K562 (cell line): ENCODE data around the gene DDR1. TPM values are rescaled to one million over a fixed set of nuclear protein-coding genes. Genes with fewer than 3 reads are reported as not detected.

ENCODE experiments used
- ATAC-seq: fragments of 200-7000 bp; cut with Tn5 transposase; 3 replicates; pipeline ENCODE4 v1.9.1; 2020; ENCODE audit warnings: moderate library complexity
- BruUV-seq: library from RNA; stranded (reverse); fragments of 400-500 nt; replicated peaks from 2 replicates; lab custom pipeline; 2021; lab: Mats Ljungman, UMichigan
- CTCF ChIA-PET: fragments of 300-600 bp; formaldehyde crosslinking; extraction: SDS; loops from one replicate; lab custom pipeline; 2021; ENCODE audit warnings: low intra/inter-chr PET ratio; lab: Yijun Ruan, JAX
- POLR2A ChIA-PET: fragments of 300-600, 350-650 bp; sonication (Branson Sonifier 250); formaldehyde crosslinking; extraction: SDS; loops from one replicate; lab custom pipeline; 2021; ENCODE audit warnings: antibody characterized with exemption, inconsistent platforms; lab: Yijun Ruan, JAX
- DNase-seq, 4 experiments: peaks; one replicate each; pipeline versions ENCODE4 v3.0.0 to v3.0.0-alpha.2; 2011 to 2018; ENCODE audit warnings: low spot score in 3 of 4, mixed read lengths in 3 of 4; ENCODE audit errors: extremely low read depth in 1 of 4
- FAIRE-seq: peaks from 2 replicates; lab custom pipeline; 2011; peaks lifted over from hg19 to GRCh38; lab: Jason Lieb, UNC
- H2AFZ ChIP-seq: 2 replicates; pipeline ENCODE4 v1.6.0; 2011; ENCODE audit warnings: low read depth, low read length, control low read depth, inconsistent platforms
- H3K27ac ChIP-seq: fragments of 200-600 bp; 3 replicates; pipeline ENCODE4 v1.8.0; 2011; ENCODE audit warnings: low read depth, mild to moderate bottlenecking, control low read depth, inconsistent platforms, low read length, moderate library complexity, mixed read lengths; ENCODE audit errors: extremely low read depth
- H3K27me3 ChIP-seq, 2 experiments: fragments of 300-600 bp in 1 of 2; 2 replicates in 1 of 2; 3 replicates in 1 of 2; pipeline versions ENCODE4 v1.6.0 to v1.8.0; 2011; ENCODE audit warnings: inconsistent platforms in 2 of 2, low read length in 2 of 2, mild to moderate bottlenecking in 1 of 2, mixed read lengths in 1 of 2, moderate library complexity in 1 of 2; ENCODE audit not compliant: control insufficient read depth in 2 of 2, insufficient read depth in 2 of 2
- H3K36me3 ChIP-seq: fragments of 300-600 bp; 3 replicates; pipeline ENCODE4 v1.8.0; 2011; ENCODE audit warnings: mild to moderate bottlenecking, low read length, inconsistent platforms; ENCODE audit not compliant: control insufficient read depth, insufficient read depth
- H3K4me1 ChIP-seq, 2 experiments: fragments of 200-600 bp in 1 of 2; replicated peaks in 1 of 2; 2 replicates in 1 of 2; 3 replicates in 1 of 2; pipeline versions ENCODE4 v1.5.1 to v1.8.0; 2011; ENCODE audit warnings: inconsistent platforms in 2 of 2, low read length in 2 of 2, mild to moderate bottlenecking in 1 of 2, mixed read lengths in 1 of 2, moderate library complexity in 1 of 2; ENCODE audit not compliant: control insufficient read depth in 2 of 2, insufficient read depth in 2 of 2
- H3K4me2 ChIP-seq: 2 replicates; pipeline ENCODE4 v1.6.1; 2011; ENCODE audit warnings: low read length, control low read depth, inconsistent platforms, mixed read lengths; ENCODE audit not compliant: insufficient read depth
- H3K4me3 ChIP-seq: fragments of 200-600 bp; sonication (generic), shearing (Covaris generic); 2 replicates; pipeline ENCODE4 v1.5.1; 2016; ENCODE audit warnings: control low read depth, inconsistent platforms
- H3K79me2 ChIP-seq: fragments of 200-600 bp; 3 replicates; pipeline ENCODE4 v1.8.0; 2011; ENCODE audit warnings: low read length, inconsistent platforms; ENCODE audit not compliant: control insufficient read depth, insufficient read depth
- H3K9ac ChIP-seq, 2 experiments: 2 replicates each; pipeline versions ENCODE4 v1.6.0 to v1.6.1; 2011; ENCODE audit warnings: low read depth in 2 of 2, low read length in 2 of 2, control low read depth in 1 of 2, inconsistent platforms in 1 of 2, mild to moderate bottlenecking in 1 of 2, mixed read lengths in 1 of 2; ENCODE audit not compliant: insufficient read depth in 1 of 2
- H3K9me1 ChIP-seq: one replicate; pipeline ENCODE4 v1.6.0; 2011; ENCODE audit warnings: inconsistent platforms, mild to moderate bottlenecking, low read length, moderate library complexity; ENCODE audit not compliant: control insufficient read depth, insufficient read depth
- H3K9me3 ChIP-seq: replicated peaks from 2 replicates; pipeline ENCODE4 v1.5.1; 2011; ENCODE audit warnings: low read depth, low read length, inconsistent platforms; ENCODE audit not compliant: control insufficient read depth, insufficient read depth
- H4K20me1 ChIP-seq: replicated peaks from 2 replicates; pipeline ENCODE4 v1.6.1; 2011; ENCODE audit warnings: low read length, inconsistent platforms, mixed read lengths; ENCODE audit not compliant: control insufficient read depth, insufficient read depth
- CEBPB ChIP-seq: fragments of 450-650 bp; IDR thresholded peaks from 2 replicates; pipeline ENCODE4 v1.6.1; 2016; ENCODE audit warnings: missing genetic modification characterization, missing compliant biosample characterization
- CEBPZ ChIP-seq: fragments of 150-350 bp; IDR thresholded peaks from 2 replicates; pipeline ENCODE4 v1.6.1; 2014; ENCODE audit warnings: low read depth, mild to moderate bottlenecking, low read length, borderline replicate concordance
- KLF10 ChIP-seq: fragments of 250-450 bp; sonication (Bioruptor Pico); IDR thresholded peaks from 2 replicates; pipeline ENCODE4 v1.6.1; 2021; ENCODE audit warnings: matching md5 sums
- LARP7 ChIP-seq: fragments of 450-650 bp; IDR thresholded peaks from 2 replicates; pipeline ENCODE4 v1.6.1; 2016
- MAFF ChIP-seq: IDR thresholded peaks from 2 replicates; pipeline ENCODE4 v1.6.1; 2012; ENCODE audit warnings: low read length, improper control_type of control experiment
- NCOR1 ChIP-seq: fragments of 450-650 bp; IDR thresholded peaks from 2 replicates; pipeline ENCODE4 v1.6.1; 2016; ENCODE audit warnings: mild to moderate bottlenecking, moderate library complexity
- NFXL1 ChIP-seq: fragments of 450-650 bp; formaldehyde crosslinking; IDR thresholded peaks from 2 replicates; pipeline ENCODE4 v1.4.0; 2021; ENCODE audit warnings: mild to moderate bottlenecking
- SP2 ChIP-seq: IDR thresholded peaks from 2 replicates; pipeline ENCODE4 v1.6.1; 2011; ENCODE audit warnings: mild to moderate bottlenecking, low read depth, low read length, moderate library complexity; ENCODE audit not compliant: poor library complexity, severe bottlenecking; ENCODE audit errors: extremely low read depth
- SRSF7 ChIP-seq: fragments of 200-400 bp; formaldehyde crosslinking; optimal IDR thresholded peaks from 2 replicates; pipeline ENCODE3; 2017; ENCODE audit warnings: mild to moderate bottlenecking, low read depth, low read length
- STAT6 ChIP-seq: sonication (generic); formaldehyde crosslinking; IDR thresholded peaks from 2 replicates; pipeline ENCODE4 v1.8.1; 2023; ENCODE audit warnings: mild to moderate bottlenecking, missing genetic modification reagents
- SUPT5H ChIP-seq: fragments of 450-650 bp; IDR thresholded peaks from 2 replicates; pipeline ENCODE4 v1.6.1; 2016
- TCF3 ChIP-seq: sonication (generic); formaldehyde crosslinking; IDR thresholded peaks from 2 replicates; pipeline ENCODE4 v1.4.0; 2020; ENCODE audit warnings: mild to moderate bottlenecking, missing genetic modification reagents
- TEAD4 ChIP-seq, 2 experiments: sonication (generic) in 1 of 2; formaldehyde crosslinking in 1 of 2; IDR thresholded peaks; 2 replicates each; pipeline versions ENCODE4 v1.6.1 to v1.8.0; 2012 to 2022; ENCODE audit warnings: borderline replicate concordance in 1 of 2, inconsistent platforms in 1 of 2, low read length in 1 of 2, mild to moderate bottlenecking in 1 of 2, missing genetic modification reagents in 1 of 2
- YBX1 ChIP-seq: fragments of 450-650 bp; IDR thresholded peaks from 2 replicates; pipeline ENCODE4 v1.7.1; 2016; ENCODE audit warnings: mild to moderate bottlenecking
- ZNF24 ChIP-seq: fragments of 450-650 bp; IDR thresholded peaks from 2 replicates; pipeline ENCODE4 v1.6.1; 2016
- ZNF384 ChIP-seq: IDR thresholded peaks from 2 replicates; pipeline ENCODE4 v1.6.1; 2012; ENCODE audit warnings: low read depth, low read length, improper control_type of control experiment
- ZNF707 ChIP-seq: fragments of 250-450 bp; sonication (Bioruptor Pico); conservative IDR thresholded peaks from 2 replicates; pipeline ENCODE4 v1.8.0; 2022; ENCODE audit warnings: inconsistent platforms, mild to moderate bottlenecking, moderate library complexity
- ZNF75A ChIP-seq: fragments of 450-650 bp; formaldehyde crosslinking; IDR thresholded peaks from 2 replicates; pipeline ENCODE4 v1.4.0; 2020; ENCODE audit warnings: mild to moderate bottlenecking
- ZNF764 ChIP-seq: fragments of 250-450 bp; sonication (Bioruptor Pico); IDR thresholded peaks from 2 replicates; pipeline ENCODE4 v1.4.0; 2020; ENCODE audit warnings: low read depth, mild to moderate bottlenecking, moderate library complexity
- WGBS: fragments of 100-300 bp; shearing (Covaris generic); methylation state at CpG from one replicate; pipeline ENCODE4 v1.1.6; 2016; ENCODE audit warnings: low coverage, mixed read lengths; ENCODE audit not compliant: insufficient coverage; ENCODE audit errors: missing lambda C conversion rate; 5-methylcytosine and 5-hydroxymethylcytosine counted together
- in situ Hi-C: fragments of 300-500 bp; cut with MboI; formaldehyde crosslinking; loops from 4 replicates; pipeline ENCODE4 v1.15.0; 2018; ENCODE audit warnings: inconsistent platforms, mixed read lengths
- intact Hi-C: fragments of 100-400 bp; cut with micrococcal nuclease; formaldehyde crosslinking; loops from 2 replicates; pipeline ENCODE4 v1.14.2; 2022
- polyA plus RNA-seq, 8 experiments: library from polyadenylated mRNA; depleted of rRNA in 4 of 8; stranded (reverse) in 5 of 8; unstranded in 3 of 8; fragments of >200 nt; fragmentation: Nextera tagmentation in 2 of 8; fragmentation: Illumina TruSeq in 1 of 8; extraction: Ambion mirVana in 2 of 8; extraction: Trizol in 1 of 8; gene quantifications; 2 replicates each; pipeline versions ENCODE4 v1.2.1 to v1.2.3, GENCODE V29; 2011 to 2014; ENCODE audit warnings: inconsistent platforms in 1 of 8, missing spikeins in 1 of 8
- total RNA-seq, 7 experiments: library from RNA; depleted of rRNA in 6 of 7; stranded (reverse); fragments of >200 nt in 6 of 7; fragmentation: Illumina TruSeq in 2 of 7; extraction: Trizol in 2 of 7; gene quantifications; 2 replicates each; pipeline versions ENCODE4 v1.2.1 to v1.2.3, GENCODE V29; 2011 to 2021; ENCODE audit warnings: low replicate concordance in 1 of 7

Gene DDR1
- total and polyA plus RNA-seq, 9 of the 15 experiments (the other 6 are each of a cell fraction or from before 2014, with no cell fraction given): 1.4 to 44.6 (median 12.2) TPM

- TF ChIP-seq SP2: no peak
- TF ChIP-seq KLF10 (CRISPR knock-in tag): no peak
- TF ChIP-seq TCF3: peak; percentile 41; the same call in 1 of the 2 replicates
- peak; percentile 37; the same call in 1 of the 2 replicates for TF ChIP-seq TEAD4 (IDR thresholded peaks at IDR 0.05; ENCODE audit: low read length)
- no peak for TF ChIP-seq TEAD4 (CRISPR knock-in tag; IDR thresholded peaks at IDR 0.05; ENCODE audit: borderline replicate concordance)
- TF ChIP-seq ZNF764 (CRISPR knock-in tag): no peak
Observed at GRCh38 chr6:30918670-30919069, 34.4 kb downstream of the DDR1 start (continued).

- no peak for DNase-seq
- TF ChIP-seq CEBPZ (no peak), NFXL1 (CRISPR knock-in tag) (no peak), LARP7 (no peak), SUPT5H (no peak), CEBPB (tag) (no peak), ZNF75A (CRISPR knock-in tag) (no peak), YBX1 (no peak), ZNF707 (CRISPR knock-in tag) (no peak), ZNF384 (no peak), STAT6 (no peak), NCOR1 (no peak), SRSF7 (no peak), ZNF24 (no peak), MAFF (no peak)
Observed at GRCh38 chr6:30922447-30922852, 38.1 kb downstream of the DDR1 start.

More at GRCh38 chr6:30922447-30922852, 38.1 kb downstream of the DDR1 start:
- H3K4me3 ChIP-seq: no peak overlapping the region
- H3K79me2 ChIP-seq: no peaks in the 10 kb centered on the region
- H3K27ac ChIP-seq: no peak overlapping the region
- no peaks in the 10 kb centered on the region for H3K9me3 ChIP-seq
- no peaks in the 10 kb centered on the region for H3K27me3 ChIP-seq
- POLR2A ChIA-PET: interaction anchor here (1.7 kb wide), 1 partner anchor 11 kb away, joined by 4 read pairs; no protein-coding TSS in a partner anchor
- no peak overlapping the region for H3K4me2 ChIP-seq
- H3K36me3 ChIP-seq: peaks cover 77% of the 10 kb centered on the region; the same call in 2 of the 3 replicates
- in situ Hi-C loops: no loop called here
- no peak for FAIRE-seq
- no TSS peak for BruUV-seq
- no peaks in the 10 kb centered on the region for H3K9me1 ChIP-seq
- 77% methylated on average over 7 of the region's 7 CpGs for WGBS
- ATAC-seq: no peak
- H2AFZ ChIP-seq: no peak overlapping the region
- CTCF ChIA-PET: no interaction called here
- intact Hi-C loops: no loop called here
- H4K20me1 ChIP-seq: 0 out of 2 replicates have a peak, but pooled peaks cover 3% of the 10 kb centered on the region
- peaks cover 0 to 17% of the 10 kb centered on the region in 2 experiments; a peak in 2 of 5 replicates for H3K4me1 ChIP-seq
- H3K9ac ChIP-seq: 0 out of 4 replicates have a peak overlapping the region, but pooled peaks of 1 of the 2 experiments have one; percentile 28
